ENCODE measurements around the gene CDK5.
"Not testable (repeated sequence)": the region's sequence is repeated elsewhere in the genome, so short reads cannot be mapped to it uniquely, and the experiment has no call there.

CDK5 gene

GRCh38 chr7:151032936-151033863 lies 24.5 kb downstream of the CDK5 start:
- DNase-seq = no peak

GRCh38 chr7:151031011-151031410 lies 26.7 kb downstream of the CDK5 start:
- no peak for DNase-seq

GRCh38 chr7:151028948-151029501 lies 28.7 kb downstream of the CDK5 start:
- DNase-seq = no peak

- DNase-seq = peak; percentile 97
These were observed 29.4 kb downstream of the CDK5 start, which contains the start of gene ABCB8 for GRCh38 chr7:151028131-151028947. ABCB8 (plus strand) TSS chr7:151028450; CDS start chr7:151028516, 66 bp downstream.

- DNase-seq = not testable (repeated sequence)
These were observed 30.0 kb downstream of the CDK5 start for GRCh38 chr7:151027728-151028130.

- DNase-seq = not testable (repeated sequence)
These were observed 30.6 kb downstream of the CDK5 start for GRCh38 chr7:151026771-151027727.

GRCh38 chr7:151025924-151026671 lies 31.6 kb downstream of the CDK5 start:
- DNase-seq = no peak

- no peak for DNase-seq
These were observed 33.2 kb downstream of the CDK5 start, which contains the start of gene ATG9B for GRCh38 chr7:151024435-151025056. ATG9B (minus strand) TSS chr7:151024494; CDS start chr7:151024423, 71 bp downstream.

GRCh38 chr7:151023232-151023631 lies 34.5 kb downstream of the CDK5 start:
- DNase-seq = no peak

GRCh38 chr7:151020231-151020630 lies 37.5 kb downstream of the CDK5 start:
- DNase-seq = no peak

- no peak for DNase-seq
These were observed 38.6 kb downstream of the CDK5 start for GRCh38 chr7:151019130-151019447.

- DNase-seq = peak; percentile 42
These were observed 39.1 kb downstream of the CDK5 start for GRCh38 chr7:151018421-151019129.

GRCh38 chr7:151017953-151018420 lies 39.7 kb downstream of the CDK5 start:
- peak; percentile 83 for DNase-seq

- DNase-seq = no peak
These were observed 40.2 kb downstream of the CDK5 start for GRCh38 chr7:151017370-151017952.

- DNase-seq = no peak
These were observed 40.8 kb downstream of the CDK5 start for GRCh38 chr7:151016942-151017341.

GRCh38 chr7:151016505-151016904 lies 41.2 kb downstream of the CDK5 start:
- DNase-seq = no peak

GRCh38 chr7:151015967-151016366 lies 41.7 kb downstream of the CDK5 start:
- no peak for DNase-seq

- DNase-seq = peak; percentile 39
These were observed 42.7 kb downstream of the CDK5 start for GRCh38 chr7:151014950-151015349.

- peak; percentile 92 for DNase-seq
These were observed 43.8 kb downstream of the CDK5 start for GRCh38 chr7:151013733-151014497.
